ENCODE data around the gene AK5. TPM values are rescaled to one million over a fixed set of nuclear protein-coding genes. Genes with fewer than 3 reads are reported as not detected.
"Not testable (repeated sequence)": the region's sequence is repeated elsewhere in the genome, so short reads cannot be mapped to it uniquely, and the experiment has no call there.

Gene AK5
- total RNA-seq, 4 donors from 2014 or later = 16.7 to 21.3 (median 20.0) TPM

DNA sequence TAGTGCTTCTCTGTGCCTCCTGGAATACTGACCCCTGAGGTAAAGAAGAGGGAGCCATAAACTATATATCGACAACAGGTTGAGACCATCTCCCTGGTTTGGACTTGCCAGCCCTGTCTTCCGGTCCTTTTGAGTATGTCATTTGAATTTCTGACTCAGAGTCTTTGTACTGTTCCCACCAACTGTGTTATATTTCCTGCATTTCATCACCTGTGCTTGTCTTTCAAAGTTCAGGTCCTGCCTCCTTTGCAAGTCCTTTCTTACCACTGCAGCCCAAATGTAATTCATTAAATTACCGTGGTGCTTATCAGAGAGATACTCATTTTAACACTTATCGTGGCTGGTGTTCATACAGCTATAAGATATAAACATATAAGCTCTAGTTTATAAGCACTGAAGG lies 10.7 kb downstream of the AK5 start:
- no peaks in the 10 kb centered on the region for H3K9me3 ChIP-seq

GRCh38 chr1:77300566-77300965 lies 18.7 kb downstream of the AK5 start:
- no peaks in the 10 kb centered on the region for H3K27me3 ChIP-seq
- TF ChIP-seq EP300 (IDR thresholded peaks at IDR 0.05) (no peak), POLR2A (IDR thresholded peaks at IDR 0.05) (no peak), CTCF (IDR thresholded peaks at IDR 0.05) (no peak)
- no peak for DNase-seq (ENCODE audit: low spot score in 2 of 2)
- no peaks in the 10 kb centered on the region for H3K36me3 ChIP-seq
- no peak overlapping the region for H3K4me3 ChIP-seq
- H3K9me3 ChIP-seq = peaks cover 0 to 2% (median 0%) of the 10 kb centered on the region in 4 donors
- H3K4me1 ChIP-seq = no peaks in the 10 kb centered on the region
- no peak overlapping the region for H3K27ac ChIP-seq
- WGBS, 2 donors = 95 to 96% methylated on average over 1 of the region's 1 CpG

More for the DNA sequence above, 10.7 kb downstream of the AK5 start:
- no peak overlapping the region for H3K27ac ChIP-seq
- H3K4me3 ChIP-seq = no peak overlapping the region
- no peak for DNase-seq (ENCODE audit: low spot score in 2 of 2)
- no peaks in the 10 kb centered on the region for H3K36me3 ChIP-seq
- TF ChIP-seq POLR2A (IDR thresholded peaks at IDR 0.05) = no peak
- no peak for TF ChIP-seq EP300 (IDR thresholded peaks at IDR 0.05)
- TF ChIP-seq CTCF (IDR thresholded peaks at IDR 0.05) = no peak
- no peaks in the 10 kb centered on the region for H3K4me1 ChIP-seq
- 72 to 95% methylated on average over 4 of the region's 4 CpGs for WGBS, 2 donors
- H3K27me3 ChIP-seq = no peaks in the 10 kb centered on the region

DNA sequence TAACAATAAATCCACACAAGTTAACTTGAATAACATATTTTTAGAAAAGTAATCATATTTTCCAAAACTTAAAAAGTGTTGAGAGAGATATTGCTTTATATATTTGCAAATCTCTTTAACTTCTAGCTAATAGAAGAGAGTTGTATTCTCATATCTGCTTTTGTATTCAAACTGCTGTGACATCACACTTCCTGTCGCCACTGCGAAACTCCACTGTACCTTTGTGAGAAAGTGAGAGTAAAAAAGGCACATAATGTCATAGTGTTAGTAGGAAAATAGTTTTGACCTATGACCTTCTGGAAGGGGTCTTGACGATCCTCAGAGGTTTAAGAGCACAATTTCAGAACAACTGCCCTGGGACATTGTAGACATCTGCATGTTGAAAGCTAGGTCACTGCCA lies 21.6 kb downstream of the AK5 start:
- DNase-seq (ENCODE audit: low spot score in 2 of 2) = no peak
- TF ChIP-seq POLR2A (IDR thresholded peaks at IDR 0.05) (no peak), EP300 (IDR thresholded peaks at IDR 0.05) (no peak), CTCF (IDR thresholded peaks at IDR 0.05) (no peak)
- Histone ChIP-seq H3K4me1 (no peaks in the 10 kb centered on the region), H3K36me3 (no peaks in the 10 kb centered on the region), H3K27ac (no peak overlapping the region), H3K9me3 (peaks cover 0 to 8% (median 0%) of the 10 kb centered on the region in 4 donors), H3K4me3 (no peak overlapping the region), H3K27me3 (no peaks in the 10 kb centered on the region)
- 37 to 46% methylated on average over 3 of the region's 3 CpGs for WGBS, 2 donors

DNA sequence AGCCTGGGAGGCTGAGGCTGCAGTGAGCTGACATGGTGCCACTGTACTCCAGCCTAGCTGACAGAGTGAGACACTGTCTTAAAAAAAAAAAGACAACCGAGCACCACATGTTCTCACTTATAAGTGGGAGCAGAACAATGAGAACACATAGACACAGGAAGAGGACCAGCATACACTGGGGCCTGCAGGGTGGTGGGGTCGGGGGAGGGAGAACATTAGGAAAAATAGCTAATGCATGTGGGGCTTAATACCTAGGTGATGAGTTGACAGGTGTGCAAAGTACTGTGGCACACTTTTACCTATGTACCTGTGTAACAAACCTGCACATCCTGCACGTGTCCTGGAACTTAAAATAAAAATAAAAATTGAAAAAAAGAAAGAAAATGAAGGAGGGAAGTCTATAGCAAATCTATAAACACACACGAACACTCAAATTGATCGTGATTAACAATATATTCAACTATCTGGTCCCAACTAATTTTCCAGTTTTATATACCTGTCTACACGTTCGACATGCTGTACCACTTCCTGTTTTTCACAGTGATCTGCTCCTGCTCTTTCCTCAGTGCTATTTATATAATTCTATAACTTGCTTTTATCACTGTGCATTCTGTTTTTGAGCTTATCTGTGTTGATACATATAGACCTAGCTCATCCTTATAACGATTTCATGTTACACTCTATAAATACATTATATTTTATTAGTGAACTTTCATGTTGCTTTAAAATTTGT lies 27.2 kb downstream of the AK5 start:
- WGBS, 2 donors = 60 to 62% methylated on average over 8 of the region's 8 CpGs
- TF ChIP-seq POLR2A (IDR thresholded peaks at IDR 0.05) (no peak), CTCF (IDR thresholded peaks at IDR 0.05) (no peak), EP300 (IDR thresholded peaks at IDR 0.05) (no peak)
- no peaks in the 10 kb centered on the region for H3K27me3 ChIP-seq

DNA sequence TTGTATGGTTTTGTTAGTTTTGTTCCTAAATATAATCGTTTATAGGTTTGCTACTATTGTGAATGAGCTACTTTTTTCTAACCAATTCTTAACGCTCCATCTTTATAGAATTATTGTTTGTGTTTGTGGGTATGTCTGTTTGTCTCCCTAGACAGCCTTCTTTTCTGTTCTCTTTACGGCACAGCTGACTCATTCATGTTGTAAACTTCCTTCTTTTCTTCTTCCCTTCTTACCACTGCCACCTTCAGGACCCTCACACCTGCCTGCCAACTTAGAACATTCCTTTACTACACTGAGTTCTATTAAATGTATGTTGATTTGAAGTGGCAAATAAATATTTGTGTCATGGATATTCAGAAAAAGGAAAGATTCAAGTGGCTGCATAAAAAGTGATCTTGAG lies 29.1 kb downstream of the AK5 start:
- no peaks in the 10 kb centered on the region for H3K27me3 ChIP-seq
- peaks cover 0 to 2% (median 0%) of the 10 kb centered on the region in 4 donors for H3K9me3 ChIP-seq
- H3K4me3 ChIP-seq = no peak overlapping the region
- no peaks in the 10 kb centered on the region for H3K36me3 ChIP-seq
- no peak for DNase-seq (ENCODE audit: low spot score in 2 of 2)
- no peak for TF ChIP-seq CTCF (IDR thresholded peaks at IDR 0.05)
- no peak for TF ChIP-seq POLR2A (IDR thresholded peaks at IDR 0.05)
- TF ChIP-seq EP300 (IDR thresholded peaks at IDR 0.05) = no peak
- no peak overlapping the region for H3K27ac ChIP-seq
- no peaks in the 10 kb centered on the region for H3K4me1 ChIP-seq
- 85 to 87% methylated on average over 3 of the region's 3 CpGs for WGBS, 2 donors

More for the DNA sequence above, 27.2 kb downstream of the AK5 start:
- H3K9me3 ChIP-seq = peaks cover 0 to 8% (median 0%) of the 10 kb centered on the region in 4 donors
- H3K4me3 ChIP-seq = no peak overlapping the region
- no peaks in the 10 kb centered on the region for H3K4me1 ChIP-seq
- H3K27ac ChIP-seq = no peak overlapping the region
- no peak for DNase-seq (ENCODE audit: low spot score in 2 of 2)
- no peaks in the 10 kb centered on the region for H3K36me3 ChIP-seq

DNA sequence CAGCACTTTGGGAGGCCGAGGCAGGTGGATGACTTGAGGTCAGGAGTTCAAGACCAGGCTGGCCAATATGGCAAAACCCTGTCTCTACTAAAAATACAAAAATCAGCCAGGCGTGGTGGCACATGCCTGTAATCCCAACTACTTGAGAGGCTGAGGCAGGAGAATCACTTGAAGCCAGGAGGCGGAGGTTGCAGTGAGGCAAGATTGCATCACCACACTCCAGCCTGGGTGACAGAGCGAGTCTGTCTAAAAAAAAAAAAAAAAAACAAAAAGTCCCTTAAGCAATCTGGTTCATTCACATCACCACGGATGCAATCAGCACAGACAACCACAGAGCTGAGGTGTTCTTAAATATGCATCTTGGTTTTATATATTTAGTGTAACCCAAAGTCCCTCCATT lies 30.5 kb downstream of the AK5 start:
- not testable (repeated sequence) for H3K4me1 ChIP-seq; H3K27me3 ChIP-seq; H3K27ac ChIP-seq; H3K36me3 ChIP-seq; H3K9me3 ChIP-seq; H3K4me3 ChIP-seq; DNase-seq (ENCODE audit: low spot score in 2 of 2)
- 86 to 89% methylated on average over 5 of the region's 5 CpGs for WGBS, 2 donors

Measured in tibial nerve (tissue), 4 donors.